HG02852 (cell line): ENCODE measurements around the gene ZNF414.
A peak's percentile ranks its signal among the peaks of the same experiment; 100 is the strongest.

Source experiments
- ATAC-seq: cut with Tn5 transposase; IDR thresholded peaks from one replicate; pipeline ENCODE4 v1.9.1; 2021; ENCODE audit warnings: mild to moderate bottlenecking, moderate library complexity; ENCODE audit not compliant: unreplicated experiment

The ZNF414 gene

DNA sequence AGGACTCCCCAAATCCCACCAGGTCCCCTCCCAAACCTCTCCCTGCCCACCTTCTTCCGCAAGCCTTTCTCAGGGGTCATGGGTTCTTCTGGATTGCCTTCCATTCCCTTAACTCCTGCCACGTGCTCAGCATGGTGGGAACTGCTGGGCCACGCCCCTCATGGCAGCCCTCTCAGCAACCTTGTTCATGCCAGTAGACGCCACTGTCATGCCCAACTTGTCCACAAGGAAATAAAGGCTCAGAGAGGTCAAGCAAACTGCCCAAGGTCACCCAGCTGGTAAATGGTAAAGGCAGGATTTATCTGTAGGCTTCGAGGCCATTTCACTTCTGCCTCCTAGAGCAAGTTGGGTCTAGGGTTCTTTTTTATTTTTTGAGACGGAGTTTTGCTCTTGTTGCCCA, 22.4 kb downstream of the ZNF414 start:
- no peak for ATAC-seq

- ATAC-seq: no peak
These were observed 23.1 kb downstream of the ZNF414 start for GRCh38 chr19:8490873-8491272.

GRCh38 chr19:8490395-8490760, 23.6 kb downstream of the ZNF414 start:
- ATAC-seq: no peak

- ATAC-seq: no peak
These were observed 24.2 kb downstream of the ZNF414 start for GRCh38 chr19:8489561-8490394.

DNA sequence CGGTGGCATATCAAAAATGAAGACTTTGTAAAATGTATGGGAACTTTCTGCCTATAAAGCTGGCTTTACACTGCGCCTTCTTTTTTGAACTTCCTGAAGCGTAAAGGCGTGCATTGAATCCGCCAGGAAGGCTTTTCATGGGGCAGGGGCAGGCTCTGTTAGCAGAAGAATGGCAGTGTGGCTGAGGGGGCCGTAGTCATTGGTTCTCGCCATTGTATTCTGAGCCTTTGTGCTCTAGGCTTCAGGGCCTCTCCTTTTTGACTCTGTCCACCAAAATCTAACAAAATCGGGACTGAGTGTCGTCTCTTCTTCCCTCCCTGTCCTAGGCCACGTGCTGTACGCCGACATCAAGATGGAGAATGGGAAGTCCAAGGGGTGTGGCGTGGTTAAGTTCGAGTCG, 25.6 kb downstream of the ZNF414 start:
- ATAC-seq: no peak

DNA sequence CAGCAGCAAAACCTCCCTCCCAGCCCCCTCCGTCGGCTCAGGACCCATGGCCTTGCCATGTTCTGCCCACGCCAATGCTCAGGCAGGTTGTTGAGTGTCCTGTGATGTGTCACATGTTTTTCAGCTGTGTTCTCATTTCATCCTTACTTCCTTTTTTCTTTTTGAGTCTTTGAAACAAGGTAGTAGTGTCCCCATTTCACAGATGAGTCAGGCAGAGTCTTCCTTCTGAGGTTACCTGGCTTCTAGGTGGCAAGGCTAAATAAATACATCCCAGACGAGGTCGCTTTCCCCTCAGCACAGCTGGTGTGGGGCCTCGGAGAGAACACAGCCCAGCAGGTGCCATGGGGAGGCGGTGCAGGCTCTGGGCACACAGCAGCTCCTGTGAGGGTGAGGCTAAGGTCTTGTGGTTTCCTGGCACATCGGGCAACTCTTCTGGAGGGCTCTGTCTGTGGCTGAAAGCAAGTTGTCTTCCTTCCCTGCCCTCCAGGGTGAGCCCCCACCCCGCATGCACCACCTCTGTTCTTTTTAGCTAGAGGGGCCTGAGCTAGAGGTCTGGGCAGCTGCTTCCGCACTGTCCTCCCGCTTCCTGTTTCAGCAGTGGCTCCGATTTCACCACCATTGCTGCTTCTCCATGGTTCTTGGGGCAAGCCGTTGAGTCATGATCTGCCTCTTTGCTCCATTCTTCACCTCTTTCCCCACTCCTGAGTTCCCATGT, 26.7 kb downstream of the ZNF414 start:
- peak; percentile 51 for ATAC-seq

DNA sequence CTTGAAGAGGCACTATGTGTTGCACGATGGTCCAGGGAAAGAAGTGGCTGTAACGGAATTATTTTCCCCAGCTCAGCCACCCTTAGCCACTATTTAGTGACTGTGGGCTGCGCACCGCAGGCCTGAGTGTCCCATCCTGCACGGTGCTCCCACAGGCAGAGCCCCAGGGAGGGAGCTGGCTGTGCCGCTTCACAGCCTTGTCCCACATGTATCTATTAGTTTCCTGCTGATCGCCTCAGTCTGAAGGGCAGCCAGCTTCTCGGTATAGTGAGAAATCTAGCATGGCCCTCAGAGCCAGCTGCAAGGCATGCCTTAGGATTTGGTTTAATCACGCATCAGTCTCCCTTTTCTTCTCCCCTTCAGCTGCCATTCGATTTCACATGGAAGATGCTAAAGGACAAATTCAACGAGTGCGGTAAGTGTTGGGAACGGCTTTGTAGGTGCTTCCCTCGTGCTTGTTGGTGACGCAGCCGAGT, 27.3 kb downstream of the ZNF414 start:
- ATAC-seq: no peak

- no peak for ATAC-seq
These were observed 28.2 kb downstream of the ZNF414 start for GRCh38 chr19:8485561-8486371.

DNA sequence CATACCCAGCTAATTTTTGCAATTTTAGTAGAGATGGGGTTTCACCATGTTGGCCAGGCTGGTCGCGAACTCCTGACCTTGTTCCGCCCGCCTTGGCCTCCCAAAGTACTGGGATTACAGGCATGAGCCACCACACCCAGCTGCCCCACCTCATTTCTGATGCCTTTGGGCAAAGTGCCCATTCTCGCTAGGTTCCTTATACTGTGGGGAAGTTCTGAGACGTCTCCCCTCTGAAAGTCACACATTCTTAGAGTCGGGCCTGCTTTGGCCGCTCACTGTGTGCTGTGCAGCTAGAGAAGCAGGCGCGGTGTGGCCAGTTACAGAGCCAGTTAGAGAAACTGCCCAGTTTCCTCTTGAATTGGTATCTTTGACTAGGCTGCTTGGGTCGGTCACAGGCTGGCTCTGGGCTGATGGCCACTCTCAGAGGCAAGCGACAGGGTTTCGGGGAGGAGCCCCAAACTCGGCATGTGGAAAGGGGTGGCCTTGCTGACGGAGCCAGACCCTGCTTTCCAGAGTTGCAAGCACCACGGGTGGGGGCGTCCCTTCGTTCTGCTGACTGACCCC, 29.6 kb downstream of the ZNF414 start:
- ATAC-seq: no peak

DNA sequence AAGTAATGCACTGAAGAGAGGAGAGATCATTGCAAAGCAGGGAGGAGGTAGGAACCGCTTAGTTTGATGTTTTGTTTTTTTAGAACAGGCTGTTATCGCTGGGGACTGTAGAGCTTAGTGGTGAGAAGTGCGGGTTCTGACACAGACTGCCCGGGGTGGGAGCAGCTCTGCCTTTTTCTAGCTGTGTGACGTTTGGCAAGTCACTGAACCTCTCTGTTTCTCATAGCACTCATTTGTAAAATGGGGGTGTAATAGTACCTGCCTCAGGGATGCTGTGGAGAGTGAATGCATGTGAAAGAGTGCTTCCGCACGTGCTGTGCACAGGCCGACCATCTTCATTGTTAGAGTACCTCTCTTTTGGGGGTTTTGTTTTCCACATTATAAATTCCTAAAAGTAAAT, 30.8 kb downstream of the ZNF414 start:
- ATAC-seq: no peak

- no peak for ATAC-seq
These were observed 31.3 kb downstream of the ZNF414 start for GRCh38 chr19:8482696-8483095.

DNA sequence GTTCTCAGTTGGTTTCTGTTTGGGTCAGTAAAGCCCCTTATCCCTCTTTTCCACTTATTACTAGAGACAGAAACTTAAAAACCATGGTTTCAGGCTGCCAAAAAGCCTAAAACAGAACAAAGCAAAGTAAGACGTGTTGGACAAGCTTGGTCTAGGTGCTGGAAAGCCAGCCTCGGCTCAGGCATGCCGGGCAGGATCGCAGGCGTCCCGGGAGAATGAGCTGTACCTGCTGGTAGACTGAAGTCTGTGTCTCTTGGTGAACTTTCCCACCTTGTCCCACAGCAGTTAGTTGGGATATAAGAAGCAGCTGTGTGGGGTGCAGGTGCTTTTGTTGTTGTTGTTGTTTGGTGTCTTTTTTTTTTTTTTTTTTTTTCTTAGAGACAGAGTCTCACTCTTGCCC, 32.4 kb downstream of the ZNF414 start:
- ATAC-seq: no peak

DNA sequence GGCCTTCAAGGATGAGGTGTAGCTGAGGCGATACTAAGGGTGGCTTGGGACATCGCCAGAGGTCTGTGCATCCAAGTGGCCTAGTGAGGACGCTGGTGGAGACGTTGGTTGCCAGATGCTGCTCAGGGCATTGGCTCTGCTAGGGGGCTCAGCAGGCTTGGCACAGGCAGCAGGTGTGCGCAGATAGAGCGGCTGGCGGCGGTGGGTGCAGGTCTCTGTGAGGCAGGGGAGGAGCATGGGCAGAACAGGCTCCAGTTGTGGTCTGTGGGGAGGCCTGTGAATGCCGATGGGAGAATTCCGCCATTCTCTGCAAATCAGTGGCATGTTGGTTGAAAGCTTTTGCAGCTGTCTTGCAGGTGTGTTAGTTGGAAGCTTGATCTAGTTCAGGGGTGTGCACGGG, 32.8 kb downstream of the ZNF414 start:
- ATAC-seq: no peak

GRCh38 chr19:8478598-8478997, 35.4 kb downstream of the ZNF414 start:
- no peak for ATAC-seq

- no peak for ATAC-seq
These were observed 36.1 kb downstream of the ZNF414 start for GRCh38 chr19:8477889-8478288.

- no peak for ATAC-seq
These were observed 37.4 kb downstream of the ZNF414 start for GRCh38 chr19:8476524-8476923.

DNA sequence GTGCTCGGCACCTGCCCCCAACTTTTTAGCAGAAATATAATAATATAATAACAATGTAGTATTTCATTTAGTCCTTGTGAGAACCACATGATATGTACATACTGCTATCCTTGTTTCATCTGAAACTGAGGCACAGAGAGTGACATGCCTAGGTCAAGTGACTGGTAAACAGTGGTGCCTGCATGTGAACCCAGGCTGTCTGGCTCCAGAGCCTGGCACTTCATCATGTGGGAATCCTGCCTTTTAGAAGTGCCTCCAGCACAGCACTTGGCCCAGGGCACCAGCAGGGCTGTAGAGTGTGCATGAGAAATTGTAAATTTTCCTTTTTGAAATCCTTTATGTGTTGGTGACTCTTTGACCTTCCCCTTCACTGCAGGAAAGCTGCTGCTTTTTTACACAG, 39.0 kb downstream of the ZNF414 start:
- ATAC-seq: no peak

DNA sequence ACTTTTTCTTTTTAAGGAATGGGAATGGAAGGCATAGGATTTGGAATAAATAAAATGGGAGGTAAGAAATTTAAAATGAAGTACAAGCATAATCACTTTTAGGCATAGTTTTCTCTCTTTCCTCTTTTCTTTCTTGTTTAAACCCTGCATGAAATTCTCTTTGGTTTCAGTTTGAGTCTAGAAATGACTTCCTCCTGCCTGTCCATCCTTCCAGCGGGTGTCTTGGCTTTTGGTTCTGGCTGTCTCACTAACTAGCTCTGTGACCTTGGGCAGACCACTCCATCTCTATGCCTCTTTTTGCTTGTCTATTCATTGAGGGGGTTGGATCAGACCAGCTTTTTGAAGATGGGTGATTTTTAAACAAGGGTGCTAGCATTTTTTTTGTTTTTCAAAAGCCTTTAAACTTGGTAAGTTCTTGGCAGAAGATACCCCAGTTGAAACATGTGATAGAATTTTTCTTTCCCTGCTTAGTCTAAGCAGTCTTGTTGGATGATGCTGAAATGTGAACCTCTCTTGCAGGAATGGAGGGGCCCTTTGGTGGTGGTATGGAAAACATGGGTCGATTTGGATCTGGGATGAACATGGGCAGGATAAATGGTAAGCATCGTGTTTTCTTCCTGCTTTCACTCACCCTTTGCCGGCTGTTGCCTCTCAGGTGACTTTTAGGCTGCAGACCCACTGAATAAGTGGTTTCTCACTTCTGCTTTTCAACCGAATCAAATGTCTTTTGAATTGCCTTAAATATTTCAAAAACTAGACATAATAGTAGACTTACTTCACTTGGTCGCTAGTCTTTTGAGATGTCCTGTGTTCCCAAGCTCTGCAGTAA, 40.1 kb downstream of the ZNF414 start:
- ATAC-seq: no peak

DNA sequence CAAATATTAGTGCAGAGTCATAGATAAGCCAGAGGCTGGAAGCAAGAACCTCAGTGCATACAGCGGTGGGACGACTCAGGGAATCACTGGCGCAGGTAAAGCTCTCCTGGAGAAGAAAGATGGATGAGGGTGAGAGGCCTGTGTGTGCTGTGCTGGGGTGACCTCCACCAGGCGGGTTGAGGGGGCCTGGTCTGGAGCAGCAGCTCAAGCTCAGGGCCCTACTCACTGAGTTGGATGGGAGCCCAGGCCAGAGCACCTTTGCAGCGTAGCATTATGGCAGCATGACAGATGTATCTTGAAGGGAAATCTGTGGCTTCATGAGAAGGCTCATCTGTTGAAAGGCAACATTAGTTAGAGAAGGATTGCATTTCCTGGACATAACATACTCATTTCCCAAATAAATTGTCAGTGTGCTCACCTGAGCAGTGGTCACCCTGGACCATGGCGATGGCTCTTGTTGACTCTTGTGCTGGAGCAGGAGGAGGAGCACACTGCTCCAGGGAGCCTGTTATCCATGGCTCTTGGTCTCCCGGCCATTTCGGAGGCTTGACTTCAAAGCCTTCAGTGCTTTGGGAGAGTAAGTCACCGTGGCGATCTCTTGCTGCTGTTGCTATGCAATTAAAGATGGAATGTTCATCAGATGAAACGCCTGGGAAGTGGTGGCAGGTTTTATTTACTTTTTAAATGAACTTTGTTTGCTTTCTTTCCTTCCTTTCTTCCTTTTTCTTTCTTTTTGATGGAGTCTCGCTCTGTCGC, 44.2 kb downstream of the ZNF414 start:
- ATAC-seq: no peak
